Left lung (tissue), 10 donors: Measurements from ENCODE around the gene CADM1. TPM values are rescaled to one million over a fixed set of nuclear protein-coding genes. Genes with fewer than 3 reads are reported as not detected.
A peak's percentile ranks its signal among the peaks of the same experiment; 100 is the strongest.

Source experiments
- ATAC-seq: fragments of 200-7000 bp; cut with Tn5 transposase; one replicate; pipeline ENCODE4 v1.9.1; 2020; ENCODE audit warnings: moderate library complexity
- DNase-seq, 4 donors: peaks; one replicate each; pipeline ENCODE4 v3.0.0-alpha.2; 2013 to 2020
- H3K27ac ChIP-seq, 2 donors: fragments of 200-600 bp; sonication (generic) in 1 of 2; one replicate each; pipeline versions ENCODE4 v1.5.0 to v1.8.0; 2020 to 2021
- H3K27me3 ChIP-seq, 2 donors: fragments of 200-600 bp; sonication (generic) in 1 of 2; one replicate each; pipeline versions ENCODE4 v1.5.0 to v1.8.0; 2020 to 2021
- H3K36me3 ChIP-seq, 2 donors: fragments of 200-600 bp; sonication (generic) in 1 of 2; one replicate each; pipeline versions ENCODE4 v1.5.0 to v1.8.0; 2020 to 2021
- H3K4me1 ChIP-seq, 2 donors: fragments of 200-600 bp; one replicate each; pipeline ENCODE4 v1.8.0; 2021
- H3K4me3 ChIP-seq, 2 donors: fragments of 200-600 bp; sonication (generic) in 1 of 2; one replicate each; pipeline versions ENCODE4 v1.5.0 to v1.8.0; 2020 to 2021; ENCODE audit warnings: mild to moderate bottlenecking in 1 of 2
- H3K9me3 ChIP-seq, 2 donors: fragments of 200-600 bp; sonication (generic) in 1 of 2; one replicate each; pipeline versions ENCODE4 v1.5.0 to v1.8.0; 2020 to 2021
- CTCF ChIP-seq, 2 donors: fragments of 200-600 bp; sonication (generic) in 1 of 2; IDR thresholded peaks; one replicate each; pipeline versions ENCODE4 v1.5.0 to v1.8.0; 2021; ENCODE audit warnings: antibody characterized with exemption in 2 of 2
- intact Hi-C, 2 donors: fragments of 100-400 bp; cut with DNase I; formaldehyde crosslinking; loops; one replicate each; pipeline versions ENCODE4 v1.11.2 to v1.14.2; 2022
- polyA plus RNA-seq, 6 donors: library from polyadenylated mRNA; unstranded; fragments of 120-200 nt; gene quantifications; one replicate each; pipeline ENCODE4 v1.2.1, GENCODE V29; 2013; ENCODE audit not compliant: insufficient read length in 6 of 6
- total RNA-seq, 2 donors: library from RNA; stranded (reverse); fragmentation: NEBNext Ultra II Directional; extraction: Animal tissue kit (Norgen Biotek cat#: 25700); gene quantifications; one replicate each; pipeline ENCODE4 v1.2.1, GENCODE V29; 2021
- donor health status: DM: no; HTN: yes; CAD: no.
- donor health status: DM: no; HTN: no; CAD: no.

Gene CADM1
- total and polyA plus RNA-seq, 8 donors = 105 to 307 (median 156) TPM

- no peak for TF ChIP-seq CTCF (IDR thresholded peaks at IDR 0.05)
- H3K9me3 ChIP-seq = no peaks in the 10 kb centered on the region
- ATAC-seq (no peak), DNase-seq (no peak)
- intact Hi-C loops = loop anchor here in 1 of 2 donors (10.0 kb wide), 1 partner anchor 171 kb away; the partner anchor contains the start of gene CADM1
- no peak overlapping the region for H3K4me3 ChIP-seq
- H3K27ac ChIP-seq = no peak overlapping the region
- H3K4me1 ChIP-seq = peaks cover 0 to 3% of the 10 kb centered on the region in 2 donors
- H3K27me3 ChIP-seq = no peaks in the 10 kb centered on the region
- H3K36me3 ChIP-seq = no peaks in the 10 kb centered on the region
Measured at GRCh38 chr11:115333949-115334348, 170.3 kb downstream of the CADM1 start.

- peak; percentile 54 for ATAC-seq
- DNase-seq = no peak
- Histone ChIP-seq H3K36me3 (no peaks in the 10 kb centered on the region), H3K4me1 (peaks cover 0 to 3% of the 10 kb centered on the region in 2 donors), H3K27me3 (no peaks in the 10 kb centered on the region), H3K4me3 (no peak overlapping the region), H3K9me3 (no peaks in the 10 kb centered on the region), H3K27ac (no peak overlapping the region)
- intact Hi-C loops = loop anchor here in 1 of 2 donors (10.0 kb wide), 1 partner anchor 172 kb away; the partner anchor contains the start of gene CADM1
- TF ChIP-seq CTCF (IDR thresholded peaks at IDR 0.05) = no peak
Measured at GRCh38 chr11:115333121-115333520, 171.1 kb downstream of the CADM1 start.

- peak; percentile 29 for ATAC-seq
Measured at GRCh38 chr11:115330684-115331482, 173.3 kb downstream of the CADM1 start.

GRCh38 chr11:115326526-115326925, 177.7 kb downstream of the CADM1 start:
- ATAC-seq (no peak), DNase-seq (no peak)
- Histone ChIP-seq H3K27me3 (no peaks in the 10 kb centered on the region), H3K4me3 (no peak overlapping the region), H3K4me1 (peaks cover 3 to 6% of the 10 kb centered on the region in 2 donors), H3K9me3 (no peaks in the 10 kb centered on the region), H3K27ac (no peak overlapping the region), H3K36me3 (no peaks in the 10 kb centered on the region)
- no peak for TF ChIP-seq CTCF (IDR thresholded peaks at IDR 0.05)
- intact Hi-C loops = no loop called here

More at GRCh38 chr11:115330684-115331482, 173.3 kb downstream of the CADM1 start:
- no peak for TF ChIP-seq CTCF (IDR thresholded peaks at IDR 0.05)
- Histone ChIP-seq H3K27ac (no peak overlapping the region), H3K27me3 (no peaks in the 10 kb centered on the region), H3K4me1 (peaks cover 0 to 3% of the 10 kb centered on the region in 2 donors), H3K9me3 (no peaks in the 10 kb centered on the region), H3K36me3 (no peaks in the 10 kb centered on the region), H3K4me3 (no peak overlapping the region)
- DNase-seq = no peak
- intact Hi-C loops = loop anchor here in 1 of 2 donors (10.0 kb wide), 1 partner anchor 174 kb away; the partner anchor contains the start of gene CADM1

GRCh38 chr11:115325523-115325922, 178.7 kb downstream of the CADM1 start:
- no peak overlapping the region for H3K4me3 ChIP-seq
- H3K27me3 ChIP-seq = no peaks in the 10 kb centered on the region
- intact Hi-C loops = no loop called here
- DNase-seq = no peak
- no peak overlapping the region for H3K27ac ChIP-seq
- no peak for TF ChIP-seq CTCF (IDR thresholded peaks at IDR 0.05)
- no peak for ATAC-seq
- no peaks in the 10 kb centered on the region for H3K36me3 ChIP-seq
- H3K4me1 ChIP-seq = peaks cover 3 to 7% of the 10 kb centered on the region in 2 donors
- H3K9me3 ChIP-seq = no peaks in the 10 kb centered on the region
